HepG2 (cell line): Measurements from ENCODE around the gene MAN2A2. TPM values are rescaled to one million over a fixed set of nuclear protein-coding genes. Genes with fewer than 3 reads are reported as not detected.

Source experiments
- GABPB1 ChIP-seq: IDR thresholded peaks from 2 replicates; pipeline ENCODE4 v1.6.1; 2016; ENCODE audit warnings: mild to moderate bottlenecking, missing genetic modification reagents, moderate library complexity, missing compliant biosample characterization
- GTF2F1 ChIP-seq: fragments of 150-350 bp; IDR thresholded peaks from 2 replicates; pipeline ENCODE4 v1.6.1; 2014; ENCODE audit warnings: low read length
- HOMEZ ChIP-seq: IDR thresholded peaks from 2 replicates; pipeline ENCODE4 v1.6.1; 2016; ENCODE audit warnings: low read depth
- HOXA9 ChIP-seq: sonication (generic); formaldehyde crosslinking; IDR thresholded peaks from 2 replicates; pipeline ENCODE4 v1.8.1; 2022; ENCODE audit warnings: missing genetic modification reagents, mild to moderate bottlenecking, moderate library complexity, borderline replicate concordance
- KDM2A ChIP-seq: sonication (generic); formaldehyde crosslinking; IDR thresholded peaks from 2 replicates; pipeline ENCODE4 v1.4.0; 2020; ENCODE audit warnings: low read depth, missing genetic modification reagents, borderline replicate concordance
- KDM4B ChIP-seq: sonication (generic); formaldehyde crosslinking; IDR thresholded peaks from 2 replicates; pipeline ENCODE4 v1.4.0; 2020; ENCODE audit warnings: missing genetic modification reagents
- MBD4 ChIP-seq: IDR thresholded peaks from 2 replicates; pipeline ENCODE4 v1.6.1; 2012; ENCODE audit warnings: low read length, inconsistent platforms, borderline replicate concordance
- PHF5A ChIP-seq: IDR thresholded peaks from one replicate; pipeline ENCODE4 v1.6.1; 2018; ENCODE audit warnings: low read depth, missing genetic modification reagents; ENCODE audit not compliant: unreplicated experiment
- POGK ChIP-seq: sonication (generic); formaldehyde crosslinking; conservative IDR thresholded peaks from 2 replicates; pipeline ENCODE4 v1.8.0; 2022; ENCODE audit warnings: mild to moderate bottlenecking, moderate library complexity, missing genetic modification reagents
- RFX1 ChIP-seq: fragments of 450-650 bp; IDR thresholded peaks from 2 replicates; pipeline ENCODE4 v1.6.1; 2017
- SAP130 ChIP-seq: IDR thresholded peaks from 2 replicates; pipeline ENCODE4 v1.6.1; 2016; ENCODE audit warnings: low read depth
- SIX1 ChIP-seq: sonication (generic); formaldehyde crosslinking; IDR thresholded peaks from 2 replicates; pipeline ENCODE4 v1.4.0; 2020; ENCODE audit warnings: missing genetic modification reagents, borderline replicate concordance
- SNAPC4 ChIP-seq: sonication (generic); formaldehyde crosslinking; IDR thresholded peaks from 2 replicates; pipeline ENCODE4 v1.4.0; 2020; ENCODE audit warnings: mild to moderate bottlenecking, missing genetic modification reagents
- SP5 ChIP-seq: IDR thresholded peaks from 2 replicates; pipeline ENCODE4 v1.6.1; 2016; ENCODE audit warnings: low read depth, borderline replicate concordance
- TFDP2 ChIP-seq: sonication (generic); formaldehyde crosslinking; IDR thresholded peaks from 2 replicates; pipeline ENCODE4 v1.4.0; 2020; ENCODE audit warnings: missing genetic modification reagents
- TMF1 ChIP-seq: sonication (generic); formaldehyde crosslinking; IDR thresholded peaks from 2 replicates; pipeline ENCODE4 v1.8.1; 2022; ENCODE audit warnings: low read depth, missing genetic modification reagents
- ZBTB7B ChIP-seq: sonication (generic); formaldehyde crosslinking; IDR thresholded peaks from 2 replicates; pipeline ENCODE4 v1.4.0; 2020; ENCODE audit warnings: missing genetic modification reagents
- ZNF619 ChIP-seq: sonication (generic); formaldehyde crosslinking; IDR thresholded peaks from 2 replicates; pipeline ENCODE4 v1.4.0; 2020; ENCODE audit warnings: mild to moderate bottlenecking, missing genetic modification reagents
- ZNF644 ChIP-seq: IDR thresholded peaks from 2 replicates; pipeline ENCODE4 v1.6.1; 2016; ENCODE audit warnings: low read depth
- ZNF850 ChIP-seq: sonication (generic); formaldehyde crosslinking; conservative IDR thresholded peaks from 2 replicates; pipeline ENCODE4 v1.9.0; 2021; ENCODE audit warnings: mild to moderate bottlenecking, missing genetic modification reagents
- polyA plus RNA-seq, 8 experiments: library from polyadenylated mRNA; depleted of rRNA in 3 of 8; stranded (reverse) in 7 of 8; unstranded in 1 of 8; fragments of >200 nt; fragmentation: Illumina TruSeq in 4 of 8; extraction: Trizol in 4 of 8; gene quantifications; 2 replicates each; pipeline versions ENCODE4 v1.2.1 to v1.2.3, GENCODE V29; 2011 to 2016; ENCODE audit warnings: low read depth in 4 of 8, missing spikeins in 1 of 8, mixed read lengths in 1 of 8; ENCODE audit not compliant: insufficient read depth in 1 of 8
- total RNA-seq, 5 experiments: library from RNA; depleted of rRNA; stranded (reverse); fragments of >200 nt; fragmentation: Illumina TruSeq; extraction: Trizol; gene quantifications; 2 replicates each; pipeline ENCODE4 v1.2.3, GENCODE V29; 2016; ENCODE audit warnings: low read depth in 1 of 5

Gene MAN2A2
- total and polyA plus RNA-seq, 2 of the 13 experiments (the other 11 are each of a cell fraction or from before 2014, with no cell fraction given) = 17.5 to 51.5 TPM

- TF ChIP-seq TFDP2 (CRISPR knock-in tag) (no peak), KDM2A (CRISPR knock-in tag) (peak; percentile 25; the same call in 1 of the 2 replicates), GTF2F1 (no peak), POGK (CRISPR knock-in tag) (peak; percentile 18; the same call in 1 of the 2 replicates), ZNF619 (CRISPR knock-in tag) (no peak), RFX1 (no peak), TMF1 (CRISPR knock-in tag) (no peak), SIX1 (CRISPR knock-in tag) (peak; percentile 54; the same call in 1 of the 2 replicates), KDM4B (CRISPR knock-in tag) (no peak; the same call in 1 of the 2 replicates), SP5 (CRISPR knock-in tag) (no peak), PHF5A (no peak), ZNF850 (CRISPR knock-in tag) (no peak), HOMEZ (CRISPR knock-in tag) (no peak), SNAPC4 (CRISPR knock-in tag) (0 out of 2 replicates have a peak, but pooled peaks have one; percentile 52), MBD4 (no peak), HOXA9 (CRISPR knock-in tag) (no peak), ZBTB7B (no peak), SAP130 (CRISPR knock-in tag) (peak; percentile 11; the same call in 1 of the 2 replicates), ZNF644 (CRISPR knock-in tag) (0 out of 2 replicates have a peak, but pooled peaks have one; percentile 12), GABPB1 (peak; percentile 26; the same call in 1 of the 2 replicates)
These were observed 43.6 kb upstream of the MAN2A2 start (continued) for GRCh38 chr15:90859234-90860131.
